ENCODE data around the gene SH3GL3. TPM values are rescaled to one million over a fixed set of nuclear protein-coding genes. Genes with fewer than 3 reads are reported as not detected.

The SH3GL3 gene
- total RNA-seq, 1 experiment from 2014 or later = 0.24 TPM

GRCh38 chr15:83458381-83458780 is 11.2 kb downstream of the SH3GL3 start:
- CTCF ChIA-PET = no interaction called here
- peaks cover 37% of the 10 kb centered on the region for H3K27me3 Mint-ChIP-seq (ENCODE audit: unreplicated experiment)
- intact Hi-C loops (cut with micrococcal nuclease; ENCODE audit: unreplicated experiment) = no loop called here
- H3K27ac Mint-ChIP-seq (ENCODE audit: unreplicated experiment) = no peak overlapping the region
- no peak for TF ChIP-seq CTCF (IDR thresholded peaks at IDR 0.05; ENCODE audit: unreplicated experiment)
- H3K4me3 Mint-ChIP-seq (ENCODE audit: low read depth, unreplicated experiment) = no peak overlapping the region
- H3K4me1 Mint-ChIP-seq (ENCODE audit: low read depth, unreplicated experiment) = no peaks in the 10 kb centered on the region
- H3K36me3 Mint-ChIP-seq (ENCODE audit: insufficient read depth, unreplicated experiment) = no peaks in the 10 kb centered on the region
- no peaks in the 10 kb centered on the region for H3K9me3 Mint-ChIP-seq (ENCODE audit: low read depth, unreplicated experiment)
- BruUV-seq (replicated peaks) = no TSS peak
- DNase-seq = no peak

- CTCF ChIA-PET = no interaction called here
- Mint-ChIP-seq H3K27me3 (ENCODE audit: unreplicated experiment) (peaks cover 49% of the 10 kb centered on the region), H3K4me3 (ENCODE audit: low read depth, unreplicated experiment) (no peak overlapping the region), H3K9me3 (ENCODE audit: low read depth, unreplicated experiment) (no peaks in the 10 kb centered on the region), H3K27ac (ENCODE audit: unreplicated experiment) (no peak overlapping the region), H3K4me1 (ENCODE audit: low read depth, unreplicated experiment) (no peaks in the 10 kb centered on the region), H3K36me3 (ENCODE audit: insufficient read depth, unreplicated experiment) (no peaks in the 10 kb centered on the region)
- no peak for DNase-seq
- no peak for TF ChIP-seq CTCF (IDR thresholded peaks at IDR 0.05; ENCODE audit: unreplicated experiment)
- intact Hi-C loops (cut with micrococcal nuclease; ENCODE audit: unreplicated experiment) = no loop called here
- BruUV-seq (replicated peaks) = no TSS peak
These were observed 14.9 kb downstream of the SH3GL3 start for GRCh38 chr15:83462026-83462425.

- H3K4me1 Mint-ChIP-seq (ENCODE audit: low read depth, unreplicated experiment) = no peaks in the 10 kb centered on the region
- no peak for DNase-seq
- no TSS peak for BruUV-seq (replicated peaks)
- no peak for TF ChIP-seq CTCF (IDR thresholded peaks at IDR 0.05; ENCODE audit: unreplicated experiment)
- no peaks in the 10 kb centered on the region for H3K9me3 Mint-ChIP-seq (ENCODE audit: low read depth, unreplicated experiment)
- CTCF ChIA-PET = interaction anchor here (0.7 kb wide), 3 partner anchors 14 to 23 kb away, joined by 3 to 7 read pairs (median 3); no protein-coding TSS in a partner anchor
- no peak overlapping the region for H3K4me3 Mint-ChIP-seq (ENCODE audit: low read depth, unreplicated experiment)
- H3K27ac Mint-ChIP-seq (ENCODE audit: unreplicated experiment) = no peak overlapping the region
- H3K36me3 Mint-ChIP-seq (ENCODE audit: insufficient read depth, unreplicated experiment) = no peaks in the 10 kb centered on the region
- intact Hi-C loops (cut with micrococcal nuclease; ENCODE audit: unreplicated experiment) = no loop called here
- peaks cover 39% of the 10 kb centered on the region for H3K27me3 Mint-ChIP-seq (ENCODE audit: unreplicated experiment)
These were observed 15.9 kb downstream of the SH3GL3 start for GRCh38 chr15:83462953-83463433.

GRCh38 chr15:83470887-83471286 is 23.7 kb downstream of the SH3GL3 start:
- intact Hi-C loops (cut with micrococcal nuclease; ENCODE audit: unreplicated experiment) = no loop called here
- no peak for DNase-seq
- no peaks in the 10 kb centered on the region for H3K9me3 Mint-ChIP-seq (ENCODE audit: low read depth, unreplicated experiment)
- no peak overlapping the region for H3K27ac Mint-ChIP-seq (ENCODE audit: unreplicated experiment)
- BruUV-seq (replicated peaks) = no TSS peak
- H3K4me1 Mint-ChIP-seq (ENCODE audit: low read depth, unreplicated experiment) = no peaks in the 10 kb centered on the region
- no peak for TF ChIP-seq CTCF (IDR thresholded peaks at IDR 0.05; ENCODE audit: unreplicated experiment)
- H3K4me3 Mint-ChIP-seq (ENCODE audit: low read depth, unreplicated experiment) = no peak overlapping the region
- H3K27me3 Mint-ChIP-seq (ENCODE audit: unreplicated experiment) = peaks cover 8% of the 10 kb centered on the region
- CTCF ChIA-PET = no interaction called here
- no peaks in the 10 kb centered on the region for H3K36me3 Mint-ChIP-seq (ENCODE audit: insufficient read depth, unreplicated experiment)
